HepG2 (cell line): ENCODE data around the gene CDH23. TPM values are rescaled to one million over a fixed set of nuclear protein-coding genes. Genes with fewer than 3 reads are reported as not detected.

ENCODE experiments used
- ATAD3A ChIP-seq: sonication (generic); formaldehyde crosslinking; IDR thresholded peaks from 2 replicates; pipeline ENCODE4 v1.4.0; 2020; ENCODE audit warnings: missing genetic modification reagents
- GATAD1 ChIP-seq: IDR thresholded peaks from 2 replicates; pipeline ENCODE4 v1.6.1; 2016; ENCODE audit warnings: missing genetic modification reagents, missing compliant biosample characterization
- JUN ChIP-seq: sonication (generic); formaldehyde crosslinking; IDR thresholded peaks from 2 replicates; pipeline ENCODE4 v1.4.0; 2020; ENCODE audit warnings: mild to moderate bottlenecking, missing genetic modification reagents
- MEF2D ChIP-seq: sonication (generic); formaldehyde crosslinking; IDR thresholded peaks from 2 replicates; pipeline ENCODE4 v1.5.1; 2020; ENCODE audit warnings: mild to moderate bottlenecking, missing genetic modification reagents
- PHF20 ChIP-seq: sonication (generic); formaldehyde crosslinking; IDR thresholded peaks from 2 replicates; pipeline ENCODE4 v1.5.0; 2020; ENCODE audit warnings: mild to moderate bottlenecking, missing genetic modification reagents
- RXRA ChIP-seq: sonication (generic); formaldehyde crosslinking; IDR thresholded peaks from 2 replicates; pipeline ENCODE4 v1.5.1; 2020; ENCODE audit warnings: missing genetic modification reagents
- TRIM24 ChIP-seq: sonication (generic); formaldehyde crosslinking; IDR thresholded peaks from 2 replicates; pipeline ENCODE4 v1.8.0; 2022; ENCODE audit warnings: mild to moderate bottlenecking, missing genetic modification reagents
- ZNF33B ChIP-seq: sonication (generic); formaldehyde crosslinking; IDR thresholded peaks from 2 replicates; pipeline ENCODE4 v1.5.1; 2020; ENCODE audit warnings: mild to moderate bottlenecking, missing genetic modification reagents
- ZNF776 ChIP-seq: sonication (generic); formaldehyde crosslinking; IDR thresholded peaks from 2 replicates; pipeline ENCODE4 v1.4.0; 2020; ENCODE audit warnings: mild to moderate bottlenecking, missing genetic modification reagents
- ZSCAN29 ChIP-seq: sonication (generic); formaldehyde crosslinking; conservative IDR thresholded peaks from 2 replicates; pipeline ENCODE4 v1.4.0; 2020; ENCODE audit warnings: mild to moderate bottlenecking, missing genetic modification reagents
- polyA plus RNA-seq, 8 experiments: library from polyadenylated mRNA; depleted of rRNA in 3 of 8; stranded (reverse) in 7 of 8; unstranded in 1 of 8; fragments of >200 nt; fragmentation: Illumina TruSeq in 4 of 8; extraction: Trizol in 4 of 8; gene quantifications; 2 replicates each; pipeline versions ENCODE4 v1.2.1 to v1.2.3, GENCODE V29; 2011 to 2016; ENCODE audit warnings: low read depth in 4 of 8, missing spikeins in 1 of 8, mixed read lengths in 1 of 8; ENCODE audit not compliant: insufficient read depth in 1 of 8
- total RNA-seq, 5 experiments: library from RNA; depleted of rRNA; stranded (reverse); fragments of >200 nt; fragmentation: Illumina TruSeq; extraction: Trizol; gene quantifications; 2 replicates each; pipeline ENCODE4 v1.2.3, GENCODE V29; 2016; ENCODE audit warnings: low read depth in 1 of 5
- TF ChIP-seq, protein P1 (sequence below): sonication (generic); formaldehyde crosslinking; IDR thresholded peaks from 2 replicates; pipeline ENCODE4 v1.8.0; 2022; ENCODE audit warnings: low read depth, missing genetic modification reagents
- TF ChIP-seq, protein P2 (sequence below): fragments of 450-650 bp; IDR thresholded peaks from 2 replicates; pipeline ENCODE4 v1.6.1; 2016
- TF ChIP-seq, protein P3 (sequence below): sonication (generic); formaldehyde crosslinking; conservative IDR thresholded peaks from 2 replicates; pipeline ENCODE4 v1.8.1; 2023; ENCODE audit warnings: missing genetic modification reagents
- TF ChIP-seq, protein P4 (sequence below): sonication (generic); formaldehyde crosslinking; IDR thresholded peaks from 2 replicates; pipeline ENCODE4 v1.9.0; 2021; ENCODE audit warnings: missing genetic modification reagents, borderline replicate concordance
- TF ChIP-seq, protein P5 (sequence below): sonication (generic); formaldehyde crosslinking; IDR thresholded peaks from 2 replicates; pipeline ENCODE4 v1.8.1; 2023; ENCODE audit warnings: mild to moderate bottlenecking, moderate library complexity, missing genetic modification reagents
- TF ChIP-seq, protein P6 (sequence below): sonication (generic); formaldehyde crosslinking; IDR thresholded peaks from 2 replicates; pipeline ENCODE4 v1.9.0; 2022; ENCODE audit warnings: low read depth, missing genetic modification reagents
- TF ChIP-seq, protein P7 (sequence below), 2 experiments: fragments of 450-650 bp in 1 of 2; sonication (generic) in 1 of 2; formaldehyde crosslinking; IDR thresholded peaks; 2 replicates each; pipeline versions ENCODE4 v1.5.0 to v1.8.0; 2020 to 2022; ENCODE audit warnings: mild to moderate bottlenecking in 1 of 2, missing genetic modification reagents in 1 of 2
- TF ChIP-seq, protein P8 (sequence below): IDR thresholded peaks from 2 replicates; pipeline ENCODE4 v1.6.1; 2016; ENCODE audit warnings: missing genetic modification reagents, missing compliant biosample characterization

CDH23 gene
- total and polyA plus RNA-seq, 2 of the 13 experiments (the other 11 are each of a cell fraction or from before 2014, with no cell fraction given) = 0.13 TPM; not detected in 1

DNA sequence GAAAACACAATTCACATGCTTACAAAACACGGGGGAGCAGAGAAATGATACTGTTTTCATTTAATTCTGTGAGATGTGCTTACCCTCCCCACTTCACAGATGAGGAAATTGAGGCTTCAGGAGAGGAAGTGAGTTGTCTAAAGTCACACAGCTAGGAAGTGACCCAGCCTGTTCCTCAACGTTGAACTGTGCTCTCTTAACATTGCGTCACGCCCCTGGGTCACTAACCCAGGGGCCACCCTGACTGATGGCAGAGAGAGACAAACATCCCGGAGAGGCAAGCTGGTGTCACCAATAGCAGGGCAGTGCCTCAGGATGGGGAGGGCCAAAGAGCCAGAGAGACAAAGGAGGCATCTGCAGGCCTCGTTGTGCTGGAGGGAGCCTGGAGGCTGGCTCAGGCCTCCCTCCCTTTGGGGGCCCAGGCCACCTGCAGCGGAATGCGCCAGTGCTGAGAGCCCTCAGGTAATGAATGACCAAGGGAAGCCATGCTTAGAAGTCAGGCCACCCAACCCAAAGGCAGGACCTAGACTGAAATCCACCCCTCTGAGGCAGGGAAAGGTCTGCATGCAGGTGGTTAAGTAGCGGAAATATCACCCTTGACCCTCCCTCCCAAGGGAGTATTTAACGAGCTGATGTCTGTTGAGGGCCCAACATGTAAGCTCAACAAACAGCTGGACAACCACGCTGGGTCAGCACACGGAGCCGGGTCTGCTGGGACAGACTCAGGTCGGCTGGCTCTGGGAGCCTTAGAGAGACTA lies 241.5 kb downstream of the CDH23 start (continued):
- 0 out of 2 replicates have a peak, but pooled peaks have one; percentile 8 for TF ChIP-seq PHF20
- TF ChIP-seq, protein P1, sequence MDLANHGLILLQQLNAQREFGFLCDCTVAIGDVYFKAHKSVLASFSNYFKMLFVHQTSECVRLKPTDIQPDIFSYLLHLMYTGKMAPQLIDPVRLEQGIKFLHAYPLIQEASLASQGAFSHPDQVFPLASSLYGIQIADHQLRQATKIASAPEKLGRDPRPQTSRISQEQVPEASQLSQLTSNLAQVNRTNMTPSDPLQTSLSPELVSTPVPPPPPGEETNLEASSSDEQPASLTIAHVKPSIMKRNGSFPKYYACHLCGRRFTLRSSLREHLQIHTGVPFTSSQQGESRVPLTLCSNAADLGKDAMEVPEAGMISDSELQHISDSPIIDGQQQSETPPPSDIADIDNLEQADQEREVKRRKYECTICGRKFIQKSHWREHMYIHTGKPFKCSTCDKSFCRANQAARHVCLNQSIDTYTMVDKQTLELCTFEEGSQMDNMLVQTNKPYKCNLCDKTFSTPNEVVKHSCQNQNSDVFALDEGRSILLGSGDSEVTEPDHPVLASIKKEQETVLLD (CRISPR knock-in tag) = no peak
- TF ChIP-seq, protein P2, sequence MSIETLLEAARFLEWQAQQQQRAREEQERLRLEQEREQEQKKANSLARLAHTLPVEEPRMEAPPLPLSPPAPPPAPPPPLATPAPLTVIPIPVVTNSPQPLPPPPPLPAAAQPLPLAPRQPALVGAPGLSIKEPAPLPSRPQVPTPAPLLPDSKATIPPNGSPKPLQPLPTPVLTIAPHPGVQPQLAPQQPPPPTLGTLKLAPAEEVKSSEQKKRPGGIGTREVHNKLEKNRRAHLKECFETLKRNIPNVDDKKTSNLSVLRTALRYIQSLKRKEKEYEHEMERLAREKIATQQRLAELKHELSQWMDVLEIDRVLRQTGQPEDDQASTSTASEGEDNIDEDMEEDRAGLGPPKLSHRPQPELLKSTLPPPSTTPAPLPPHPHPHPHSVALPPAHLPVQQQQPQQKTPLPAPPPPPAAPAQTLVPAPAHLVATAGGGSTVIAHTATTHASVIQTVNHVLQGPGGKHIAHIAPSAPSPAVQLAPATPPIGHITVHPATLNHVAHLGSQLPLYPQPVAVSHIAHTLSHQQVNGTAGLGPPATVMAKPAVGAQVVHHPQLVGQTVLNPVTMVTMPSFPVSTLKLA = no peak
- TF ChIP-seq ZNF776 = 0 out of 2 replicates have a peak, but pooled peaks have one; percentile 51
- TF ChIP-seq TRIM24 = peak; percentile 93
- TF ChIP-seq, protein P3, sequence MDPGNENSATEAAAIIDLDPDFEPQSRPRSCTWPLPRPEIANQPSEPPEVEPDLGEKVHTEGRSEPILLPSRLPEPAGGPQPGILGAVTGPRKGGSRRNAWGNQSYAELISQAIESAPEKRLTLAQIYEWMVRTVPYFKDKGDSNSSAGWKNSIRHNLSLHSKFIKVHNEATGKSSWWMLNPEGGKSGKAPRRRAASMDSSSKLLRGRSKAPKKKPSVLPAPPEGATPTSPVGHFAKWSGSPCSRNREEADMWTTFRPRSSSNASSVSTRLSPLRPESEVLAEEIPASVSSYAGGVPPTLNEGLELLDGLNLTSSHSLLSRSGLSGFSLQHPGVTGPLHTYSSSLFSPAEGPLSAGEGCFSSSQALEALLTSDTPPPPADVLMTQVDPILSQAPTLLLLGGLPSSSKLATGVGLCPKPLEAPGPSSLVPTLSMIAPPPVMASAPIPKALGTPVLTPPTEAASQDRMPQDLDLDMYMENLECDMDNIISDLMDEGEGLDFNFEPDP (CRISPR knock-in tag) = peak; percentile 95; the same call in 1 of the 2 replicates
- TF ChIP-seq, protein P4, sequence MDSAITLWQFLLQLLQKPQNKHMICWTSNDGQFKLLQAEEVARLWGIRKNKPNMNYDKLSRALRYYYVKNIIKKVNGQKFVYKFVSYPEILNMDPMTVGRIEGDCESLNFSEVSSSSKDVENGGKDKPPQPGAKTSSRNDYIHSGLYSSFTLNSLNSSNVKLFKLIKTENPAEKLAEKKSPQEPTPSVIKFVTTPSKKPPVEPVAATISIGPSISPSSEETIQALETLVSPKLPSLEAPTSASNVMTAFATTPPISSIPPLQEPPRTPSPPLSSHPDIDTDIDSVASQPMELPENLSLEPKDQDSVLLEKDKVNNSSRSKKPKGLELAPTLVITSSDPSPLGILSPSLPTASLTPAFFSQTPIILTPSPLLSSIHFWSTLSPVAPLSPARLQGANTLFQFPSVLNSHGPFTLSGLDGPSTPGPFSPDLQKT (CRISPR knock-in tag) = no peak
- TF ChIP-seq, protein P5, sequence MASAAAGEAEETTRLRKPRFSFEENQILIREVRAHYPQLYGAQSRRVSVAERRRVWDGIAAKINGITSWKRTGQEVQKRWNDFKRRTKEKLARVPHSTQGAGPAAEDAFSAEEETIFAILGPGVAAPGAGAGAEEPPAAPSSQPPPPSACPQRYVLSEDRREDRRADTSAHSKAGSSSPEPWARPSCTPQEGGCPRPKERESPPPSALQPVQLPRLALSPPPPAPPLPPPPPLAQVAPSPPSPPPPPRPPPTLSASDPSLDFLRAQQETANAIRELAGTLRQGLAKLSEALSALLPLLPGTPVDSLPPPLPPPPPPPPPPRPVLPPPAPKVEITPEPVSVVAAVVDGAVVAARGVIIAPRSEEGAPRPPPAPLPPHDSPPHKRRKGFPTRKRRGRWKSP = 0 out of 2 replicates have a peak, but pooled peaks have one; percentile 15
- TF ChIP-seq, protein P6, sequence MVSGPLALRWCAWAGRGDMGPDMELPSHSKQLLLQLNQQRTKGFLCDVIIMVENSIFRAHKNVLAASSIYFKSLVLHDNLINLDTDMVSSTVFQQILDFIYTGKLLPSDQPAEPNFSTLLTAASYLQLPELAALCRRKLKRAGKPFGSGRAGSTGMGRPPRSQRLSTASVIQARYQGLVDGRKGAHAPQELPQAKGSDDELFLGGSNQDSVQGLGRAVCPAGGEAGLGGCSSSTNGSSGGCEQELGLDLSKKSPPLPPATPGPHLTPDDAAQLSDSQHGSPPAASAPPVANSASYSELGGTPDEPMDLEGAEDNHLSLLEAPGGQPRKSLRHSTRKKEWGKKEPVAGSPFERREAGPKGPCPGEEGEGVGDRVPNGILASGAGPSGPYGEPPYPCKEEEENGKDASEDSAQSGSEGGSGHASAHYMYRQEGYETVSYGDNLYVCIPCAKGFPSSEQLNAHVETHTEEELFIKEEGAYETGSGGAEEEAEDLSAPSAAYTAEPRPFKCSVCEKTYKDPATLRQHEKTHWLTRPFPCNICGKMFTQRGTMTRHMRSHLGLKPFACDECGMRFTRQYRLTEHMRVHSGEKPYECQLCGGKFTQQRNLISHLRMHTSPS (CRISPR knock-in tag) = peak; percentile 73
- peak; percentile 97 for TF ChIP-seq RXRA (CRISPR knock-in tag)
- peak; percentile 65 for TF ChIP-seq MEF2D
- peak; percentile 56; the same call in 1 of the 2 replicates for TF ChIP-seq ZNF33B (CRISPR knock-in tag)
- TF ChIP-seq, protein P7, sequence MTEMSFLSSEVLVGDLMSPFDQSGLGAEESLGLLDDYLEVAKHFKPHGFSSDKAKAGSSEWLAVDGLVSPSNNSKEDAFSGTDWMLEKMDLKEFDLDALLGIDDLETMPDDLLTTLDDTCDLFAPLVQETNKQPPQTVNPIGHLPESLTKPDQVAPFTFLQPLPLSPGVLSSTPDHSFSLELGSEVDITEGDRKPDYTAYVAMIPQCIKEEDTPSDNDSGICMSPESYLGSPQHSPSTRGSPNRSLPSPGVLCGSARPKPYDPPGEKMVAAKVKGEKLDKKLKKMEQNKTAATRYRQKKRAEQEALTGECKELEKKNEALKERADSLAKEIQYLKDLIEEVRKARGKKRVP (CRISPR knock-in tag; IDR thresholded peaks at IDR 0.05) = peak in 1 of 2 experiments; percentile 94; a peak in 2 of 4 replicates
- 0 out of 2 replicates have a peak, but pooled peaks have one; percentile 43 for TF ChIP-seq GATAD1
- TF ChIP-seq, protein P8, sequence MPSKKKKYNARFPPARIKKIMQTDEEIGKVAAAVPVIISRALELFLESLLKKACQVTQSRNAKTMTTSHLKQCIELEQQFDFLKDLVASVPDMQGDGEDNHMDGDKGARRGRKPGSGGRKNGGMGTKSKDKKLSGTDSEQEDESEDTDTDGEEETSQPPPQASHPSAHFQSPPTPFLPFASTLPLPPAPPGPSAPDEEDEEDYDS (CRISPR knock-in tag) = peak; percentile 53; the same call in 1 of the 2 replicates
- TF ChIP-seq ZSCAN29 (CRISPR knock-in tag) = peak; percentile 75; the same call in 1 of the 2 replicates
- TF ChIP-seq JUN (CRISPR knock-in tag) = no peak
- peak; percentile 39; the same call in 1 of the 2 replicates for TF ChIP-seq ATAD3A
